OCI-LY7 (cell line): ENCODE measurements around the gene CORO6. TPM values are rescaled to one million over a fixed set of nuclear protein-coding genes. Genes with fewer than 3 reads are reported as not detected.

Experiments used
- BruUV-seq: library from RNA; stranded (reverse); fragments of 400-500 nt; replicated peaks from 2 replicates; lab custom pipeline; 2021; lab: Mats Ljungman, UMichigan
- CTCF ChIA-PET: fragments of 300-600 bp; sonication (Branson Sonifier 250); formaldehyde crosslinking; loops from one replicate; lab custom pipeline; 2022; ENCODE audit warnings: antibody characterized with exemption; ENCODE audit not compliant: unreplicated experiment; lab: Charles Lee
- POLR2A ChIA-PET: fragments of 300-600 bp; sonication (Branson Sonifier 250); formaldehyde crosslinking; loops from one replicate; lab custom pipeline; 2022; ENCODE audit warnings: antibody characterized with exemption; lab: Charles Lee
- DNase-seq: peaks from one replicate; pipeline ENCODE4 v3.0.0-alpha.2; 2015; ENCODE audit warnings: low spot score
- H2AFZ ChIP-seq: fragments of 200-600 bp; sonication (generic), shearing (Covaris generic); 2 replicates; pipeline ENCODE4 v1.6.1; 2014; ENCODE audit warnings: mild to moderate bottlenecking, antibody characterized with exemption, low read length, moderate library complexity
- H3K27ac ChIP-seq: fragments of 200-600 bp; sonication (generic); 2 replicates; pipeline ENCODE4 v1.5.1; 2014; ENCODE audit warnings: mixed run types, low read depth, mild to moderate bottlenecking, moderate library complexity, low read length, inconsistent platforms; ENCODE audit not compliant: poor library complexity, severe bottlenecking
- H3K36me3 ChIP-seq: fragments of 200-600 bp; sonication (generic); 2 replicates; pipeline ENCODE4 v1.6.1; 2014; ENCODE audit warnings: mild to moderate bottlenecking, antibody characterized with exemption, low read length, moderate library complexity, mixed read lengths; ENCODE audit not compliant: insufficient read depth
- H3K4me1 ChIP-seq: fragments of 200-600 bp; sonication (generic); 2 replicates; pipeline ENCODE4 v1.5.1; 2014; ENCODE audit warnings: mild to moderate bottlenecking, low read length; ENCODE audit not compliant: insufficient read depth, poor library complexity, severe bottlenecking
- H3K4me2 ChIP-seq: fragments of 200-600 bp; sonication (generic); 2 replicates; pipeline ENCODE4 v1.6.1; 2014; ENCODE audit warnings: mild to moderate bottlenecking, low read length
- H3K4me3 ChIP-seq: fragments of 200-600 bp; sonication (generic); 2 replicates; pipeline ENCODE4 v1.5.1; 2014; ENCODE audit warnings: mild to moderate bottlenecking, low read depth, low read length; ENCODE audit not compliant: poor library complexity, severe bottlenecking
- H3K79me2 ChIP-seq: fragments of 200-600 bp; sonication (generic); 2 replicates; pipeline ENCODE4 v1.6.1; 2016; ENCODE audit warnings: low read depth, mild to moderate bottlenecking, low read length, moderate library complexity, mixed read lengths; ENCODE audit not compliant: insufficient read depth
- H3K9me2 ChIP-seq: fragments of 200-600 bp; sonication (generic); 2 replicates; pipeline ENCODE4 v1.6.1; 2016; ENCODE audit warnings: mild to moderate bottlenecking, low read length, mixed read lengths; ENCODE audit not compliant: insufficient read depth
- H3K9me3 ChIP-seq: fragments of 200-600 bp; sonication (generic); 2 replicates; pipeline ENCODE4 v1.6.1; 2014; ENCODE audit warnings: mild to moderate bottlenecking, mixed run types, low read length, mixed read lengths
- H4K20me1 ChIP-seq: fragments of 200-600 bp; sonication (generic); 2 replicates; pipeline ENCODE4 v1.6.1; 2014; ENCODE audit warnings: mild to moderate bottlenecking, antibody characterized with exemption, low read length, moderate library complexity, mixed read lengths; ENCODE audit not compliant: insufficient read depth
- EZH2phosphoT487 ChIP-seq: fragments of 200-600 bp; sonication (generic); IDR thresholded peaks from 2 replicates; pipeline ENCODE4 v1.6.1; 2018; ENCODE audit warnings: low read depth, borderline replicate concordance, mild to moderate bottlenecking, mixed run types, antibody characterized with exemption, low read length, moderate library complexity, mixed read lengths
- intact Hi-C: fragments of 100-400 bp; cut with micrococcal nuclease; formaldehyde crosslinking; loops from one replicate; pipeline ENCODE4 v1.10.0; 2022; ENCODE audit not compliant: unreplicated experiment
- total RNA-seq, 2 experiments: library from RNA; depleted of rRNA in 1 of 2; stranded (reverse); fragments of >200 nt in 1 of 2; shearing (Covaris generic) in 1 of 2; gene quantifications; 2 replicates each; pipeline ENCODE4 v1.2.3, GENCODE V29; 2014 to 2022
- TF ChIP-seq, protein P1 (sequence below): fragments of 200-600 bp; sonication (generic); conservative IDR thresholded peaks from 2 replicates; pipeline ENCODE4 v1.5.1; 2014; ENCODE audit warnings: mild to moderate bottlenecking, antibody characterized with exemption, low read length, moderate library complexity, mixed read lengths

CORO6 gene
- total RNA-seq, 2 experiments from 2014 or later: 5.9 to 6.2 TPM

DNA sequence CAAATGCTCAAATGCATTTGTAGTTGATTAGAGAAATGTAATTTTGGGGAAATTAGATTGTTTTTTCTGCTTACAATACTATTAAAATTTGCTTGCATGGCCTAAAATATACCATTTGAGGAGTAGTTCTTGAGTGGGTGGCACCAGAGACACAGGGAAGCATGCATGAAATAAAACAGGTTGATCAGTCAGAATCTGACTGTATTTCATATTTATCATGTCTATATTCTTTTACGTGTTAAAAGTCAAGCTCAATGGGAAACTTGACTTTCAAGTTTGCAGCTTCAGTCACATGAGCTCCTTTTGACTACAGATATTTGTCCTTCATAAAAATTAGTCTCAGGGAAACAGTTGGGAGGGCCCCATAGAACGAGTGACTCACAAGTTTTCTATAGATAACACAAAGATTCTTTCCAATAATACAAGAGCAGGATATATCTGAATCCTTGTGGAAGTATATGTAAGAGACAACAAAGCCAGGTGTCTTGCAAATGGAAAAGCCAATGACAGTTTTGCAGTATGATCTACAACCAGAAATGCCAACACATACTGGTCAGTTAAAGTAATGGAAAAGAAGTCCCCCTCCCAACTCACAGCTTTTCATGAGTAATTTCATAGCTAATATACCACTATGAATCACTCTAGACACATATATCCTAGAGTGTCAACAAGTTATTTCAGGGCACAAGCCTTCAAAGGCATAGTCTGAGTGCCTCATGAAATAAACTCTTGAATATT, 42.2 kb upstream of the CORO6 start:
- DNase-seq: no peak
- intact Hi-C loops: no loop called here
- ChIA-PET POLR2A (interaction anchor here (0.9 to 2.2 kb wide), 3 partner anchors 9 to 17 kb away, joined by 4 to 11 read pairs (median 4); no protein-coding TSS in a partner anchor), CTCF (no interaction called here)
- Histone ChIP-seq H3K4me2 (no peak overlapping the region), H4K20me1 (no peaks in the 10 kb centered on the region), H2AFZ (no peak overlapping the region), H3K4me1 (peaks cover 10% of the 10 kb centered on the region), H3K36me3 (peaks cover 83% of the 10 kb centered on the region), H3K27ac (peak overlapping the region; percentile 8), H3K79me2 (no peaks in the 10 kb centered on the region), H3K9me3 (no peaks in the 10 kb centered on the region), H3K4me3 (no peak overlapping the region), H3K9me2 (no peaks in the 10 kb centered on the region)
- no peak for TF ChIP-seq EZH2phosphoT487
- TF ChIP-seq, protein P1, sequence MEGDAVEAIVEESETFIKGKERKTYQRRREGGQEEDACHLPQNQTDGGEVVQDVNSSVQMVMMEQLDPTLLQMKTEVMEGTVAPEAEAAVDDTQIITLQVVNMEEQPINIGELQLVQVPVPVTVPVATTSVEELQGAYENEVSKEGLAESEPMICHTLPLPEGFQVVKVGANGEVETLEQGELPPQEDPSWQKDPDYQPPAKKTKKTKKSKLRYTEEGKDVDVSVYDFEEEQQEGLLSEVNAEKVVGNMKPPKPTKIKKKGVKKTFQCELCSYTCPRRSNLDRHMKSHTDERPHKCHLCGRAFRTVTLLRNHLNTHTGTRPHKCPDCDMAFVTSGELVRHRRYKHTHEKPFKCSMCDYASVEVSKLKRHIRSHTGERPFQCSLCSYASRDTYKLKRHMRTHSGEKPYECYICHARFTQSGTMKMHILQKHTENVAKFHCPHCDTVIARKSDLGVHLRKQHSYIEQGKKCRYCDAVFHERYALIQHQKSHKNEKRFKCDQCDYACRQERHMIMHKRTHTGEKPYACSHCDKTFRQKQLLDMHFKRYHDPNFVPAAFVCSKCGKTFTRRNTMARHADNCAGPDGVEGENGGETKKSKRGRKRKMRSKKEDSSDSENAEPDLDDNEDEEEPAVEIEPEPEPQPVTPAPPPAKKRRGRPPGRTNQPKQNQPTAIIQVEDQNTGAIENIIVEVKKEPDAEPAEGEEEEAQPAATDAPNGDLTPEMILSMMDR: no peak
- no TSS peak for BruUV-seq

- H3K36me3 ChIP-seq: peaks cover 80% of the 10 kb centered on the region
- no peaks in the 10 kb centered on the region for H3K9me2 ChIP-seq
- no peak overlapping the region for H3K4me3 ChIP-seq
- POLR2A ChIA-PET: interaction anchor here (1.0 kb wide), 1 partner anchor 8 kb away, joined by 3 read pairs; no protein-coding TSS in a partner anchor
- H3K9me3 ChIP-seq: no peaks in the 10 kb centered on the region
- no peak for DNase-seq
- H3K79me2 ChIP-seq: no peaks in the 10 kb centered on the region
- intact Hi-C loops: no loop called here
- BruUV-seq: no TSS peak
- TF ChIP-seq, protein P1: no peak
- no peak for TF ChIP-seq EZH2phosphoT487
- H3K4me2 ChIP-seq: no peak overlapping the region
- no peak overlapping the region for H2AFZ ChIP-seq
- no peaks in the 10 kb centered on the region for H4K20me1 ChIP-seq
- CTCF ChIA-PET: interaction anchor here (0.6 kb wide), 1 partner anchor 25 kb away, joined by 5 read pairs; no protein-coding TSS in a partner anchor
- H3K27ac ChIP-seq: no peak overlapping the region
- H3K4me1 ChIP-seq: peaks cover 10% of the 10 kb centered on the region
Observed at GRCh38 chr17:29663155-29663554, 40.4 kb upstream of the CORO6 start.

DNA sequence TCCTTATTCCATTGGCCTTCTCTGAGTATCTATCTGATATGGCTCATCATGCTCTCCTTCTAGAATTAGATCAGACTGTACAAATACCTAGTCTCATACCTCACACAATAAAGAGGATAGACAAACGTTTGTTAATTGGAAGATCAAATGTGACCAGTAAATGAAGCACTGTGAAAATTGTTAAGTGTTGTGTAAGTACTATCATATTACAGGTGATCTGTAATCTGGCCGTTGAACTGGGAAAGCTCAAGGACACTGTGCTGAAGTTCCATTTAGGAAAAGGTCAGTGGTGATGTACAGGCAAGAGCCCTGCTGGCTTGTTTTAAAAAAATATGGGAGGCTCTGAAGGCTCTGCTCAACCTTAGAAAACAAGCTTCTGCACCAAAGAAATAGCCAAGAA, 38.5 kb upstream of the CORO6 start:
- Histone ChIP-seq H3K9me2 (no peaks in the 10 kb centered on the region), H3K4me2 (no peak overlapping the region), H3K4me1 (peaks cover 10% of the 10 kb centered on the region), H3K4me3 (no peak overlapping the region), H4K20me1 (no peaks in the 10 kb centered on the region), H3K27ac (no peak overlapping the region), H3K9me3 (no peaks in the 10 kb centered on the region), H2AFZ (no peak overlapping the region), H3K79me2 (no peaks in the 10 kb centered on the region), H3K36me3 (peaks cover 66% of the 10 kb centered on the region)
- CTCF ChIA-PET: no interaction called here
- no TSS peak for BruUV-seq
- intact Hi-C loops: no loop called here
- DNase-seq: no peak
- POLR2A ChIA-PET: no interaction called here
- TF ChIP-seq EZH2phosphoT487: no peak
- TF ChIP-seq, protein P1: no peak
